IPS-NIHi11 (cell line): ENCODE data around the gene SERPINB1.
A peak's percentile ranks its signal among the peaks of the same experiment; 100 is the strongest.
"Not testable (repeated sequence)": the region's sequence is repeated elsewhere in the genome, so short reads cannot be mapped to it uniquely, and the experiment has no call there.

Experiments used
- DNase-seq: peaks from one replicate; pipeline ENCODE4 v3.0.0; 2012; ENCODE audit warnings: mixed read lengths, low spot score

The SERPINB1 gene

DNA sequence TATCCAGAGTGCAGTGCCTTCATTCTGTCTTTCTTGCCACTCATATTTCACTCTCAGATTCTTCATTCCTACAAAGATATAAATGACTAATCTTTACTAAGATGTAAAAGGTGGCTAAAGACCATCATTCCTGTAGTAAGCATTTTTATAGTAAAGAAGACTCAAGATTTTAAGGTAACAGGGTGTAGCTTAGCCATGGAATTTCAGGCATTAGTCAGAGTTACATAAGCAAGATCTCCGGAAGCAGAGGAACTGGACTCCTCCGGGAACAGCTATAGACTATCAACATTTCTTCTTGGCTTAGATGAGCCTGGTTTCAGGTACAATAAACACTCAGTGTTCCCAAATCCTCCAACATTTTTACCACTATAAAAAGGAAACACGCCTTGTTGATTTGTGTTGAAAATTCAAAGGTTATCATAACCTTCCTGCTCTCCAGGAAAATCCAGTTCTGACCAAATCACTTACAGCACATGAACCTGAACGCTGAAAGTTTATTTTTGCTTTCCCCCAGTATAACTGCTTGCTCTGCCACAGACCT is 23.7 kb downstream of the SERPINB1 start:
- peak; percentile 5 for DNase-seq

DNA sequence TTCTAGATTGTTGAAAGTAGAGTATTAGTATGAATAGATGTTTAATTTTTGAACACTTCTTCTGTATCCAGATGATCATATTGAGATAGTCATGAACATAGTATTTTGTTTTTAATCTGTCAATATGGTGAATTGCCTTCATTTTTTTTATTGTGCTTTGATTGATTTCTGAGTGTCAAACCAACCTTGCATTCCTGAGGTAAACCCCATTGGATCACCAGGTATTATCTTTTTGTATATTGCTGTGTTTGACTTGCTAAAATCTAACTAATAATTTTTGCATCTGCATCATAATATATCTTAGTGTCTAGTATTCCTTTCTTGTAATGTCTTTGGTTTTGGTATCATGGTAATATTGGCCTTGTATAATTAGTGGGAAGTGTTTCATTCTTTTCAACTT is 25.5 kb downstream of the SERPINB1 start:
- no peak for DNase-seq

DNA sequence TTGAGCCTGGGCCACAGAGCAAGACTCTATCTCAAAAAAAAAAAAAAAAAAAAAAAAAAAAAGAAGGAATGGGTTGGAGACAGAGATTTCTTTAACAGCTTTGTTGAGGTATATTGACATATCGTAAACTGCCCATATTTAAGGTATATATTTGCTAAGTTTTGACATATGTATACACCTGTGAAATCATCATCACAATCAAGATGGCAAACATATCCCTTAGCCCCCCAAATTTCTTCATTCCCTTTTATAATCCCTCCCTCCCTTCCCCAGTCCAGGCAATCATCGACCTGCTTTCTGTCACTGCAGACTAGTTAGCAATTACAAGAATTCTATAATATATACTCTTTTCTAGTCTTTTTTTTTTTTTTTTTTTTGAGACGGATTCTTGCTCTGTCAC is 29.0 kb downstream of the SERPINB1 start:
- no peak for DNase-seq

DNA sequence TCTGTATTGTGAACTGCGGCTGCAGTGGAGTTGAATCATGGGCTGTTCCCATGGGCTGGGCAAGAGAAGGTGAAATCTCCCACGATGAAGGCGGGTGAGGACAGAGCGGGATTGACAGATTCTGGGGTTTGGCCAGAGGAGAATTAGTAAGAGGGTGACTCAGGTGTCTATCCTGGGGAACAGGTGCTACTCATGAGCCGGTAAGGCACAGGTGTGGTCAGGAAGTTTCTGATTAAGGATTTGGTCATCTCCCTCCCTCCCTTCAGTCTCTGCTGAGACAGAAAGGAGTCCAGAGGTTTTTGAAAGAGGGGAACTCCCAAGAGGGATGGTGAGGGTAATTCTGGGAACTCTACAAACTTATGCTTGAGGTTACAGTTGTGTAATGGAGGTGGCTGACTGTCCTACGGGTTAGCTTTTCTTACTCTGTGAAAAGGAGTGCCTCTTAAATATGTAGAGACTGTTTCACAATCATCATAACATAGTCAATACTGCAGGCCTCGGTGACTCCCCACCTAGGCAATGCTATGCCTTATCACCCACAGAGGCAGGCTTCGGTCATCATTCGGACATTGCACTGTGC is 31.5 kb downstream of the SERPINB1 start:
- peak; percentile 6 for DNase-seq

DNA sequence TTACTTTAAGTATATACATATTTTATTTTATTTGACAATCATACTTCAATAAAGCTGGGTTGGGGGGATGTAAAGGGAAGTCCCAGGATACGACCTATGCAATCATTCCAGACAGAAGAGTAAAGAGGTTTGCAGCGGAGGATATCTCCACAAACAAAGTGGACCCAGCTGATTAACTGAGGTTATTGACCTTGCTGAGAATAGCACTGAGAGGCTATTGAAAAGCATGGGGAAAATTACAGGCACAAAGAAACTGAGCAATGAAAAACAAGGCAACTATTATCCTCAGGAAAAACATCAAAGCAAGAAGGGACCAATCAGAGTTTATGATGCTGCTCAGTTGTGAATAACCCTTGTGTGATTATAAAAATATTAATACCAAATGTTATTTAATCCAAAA is 32.6 kb downstream of the SERPINB1 start:
- DNase-seq: no peak

DNA sequence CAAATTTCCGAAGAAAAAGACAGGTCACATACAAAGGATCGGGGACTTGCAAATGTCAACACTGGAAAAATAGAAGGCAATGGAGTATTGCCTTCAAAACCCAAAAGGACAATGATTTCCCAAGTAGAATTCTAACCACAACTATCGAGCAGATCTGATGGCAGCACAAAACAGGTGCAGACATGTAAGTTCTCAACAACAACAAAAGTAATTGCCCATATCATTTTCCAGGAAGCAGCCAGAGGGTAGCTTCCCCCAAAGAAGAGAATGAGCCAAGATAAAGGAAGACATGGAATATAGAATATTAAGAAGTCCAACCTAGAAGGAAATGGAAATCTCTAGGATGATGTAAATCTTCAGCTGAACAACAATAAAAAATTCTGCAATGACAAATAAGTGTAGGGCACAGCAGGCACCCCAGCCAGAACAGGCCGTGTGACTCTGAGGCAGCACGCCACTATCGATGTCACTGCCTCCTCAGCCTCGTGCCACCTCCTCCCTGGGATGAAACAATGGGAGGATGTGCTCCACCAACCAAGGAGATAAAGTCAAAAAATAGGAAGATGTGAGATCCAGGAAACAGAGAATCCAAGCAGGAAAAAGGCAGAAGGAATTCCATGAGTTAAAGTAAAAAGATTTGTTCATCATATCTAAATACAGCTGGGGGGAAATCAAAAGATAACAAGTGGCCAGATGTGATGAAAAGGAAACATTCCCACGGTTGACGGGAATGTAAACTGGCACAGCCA is 34.1 kb downstream of the SERPINB1 start:
- DNase-seq: no peak

DNA sequence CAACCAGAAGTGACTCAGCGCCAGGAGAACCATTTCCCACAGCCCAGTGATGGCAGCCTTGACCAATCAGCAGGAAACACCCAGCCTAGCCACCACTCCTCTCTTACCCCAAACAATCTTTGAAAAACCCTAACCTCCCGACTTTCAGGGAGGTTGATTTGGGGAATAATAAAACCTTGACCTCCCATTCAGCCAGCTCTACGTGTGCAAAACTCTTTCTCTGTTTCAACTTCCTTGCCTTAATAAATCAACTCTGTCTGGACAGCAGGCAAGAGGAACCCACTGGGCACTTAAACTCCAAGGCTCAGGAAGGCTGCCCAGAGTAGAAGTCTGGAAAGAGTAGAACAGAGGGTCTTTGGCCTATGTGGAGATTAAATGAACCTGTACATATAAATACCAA is 35.0 kb downstream of the SERPINB1 start:
- DNase-seq: no peak

DNA sequence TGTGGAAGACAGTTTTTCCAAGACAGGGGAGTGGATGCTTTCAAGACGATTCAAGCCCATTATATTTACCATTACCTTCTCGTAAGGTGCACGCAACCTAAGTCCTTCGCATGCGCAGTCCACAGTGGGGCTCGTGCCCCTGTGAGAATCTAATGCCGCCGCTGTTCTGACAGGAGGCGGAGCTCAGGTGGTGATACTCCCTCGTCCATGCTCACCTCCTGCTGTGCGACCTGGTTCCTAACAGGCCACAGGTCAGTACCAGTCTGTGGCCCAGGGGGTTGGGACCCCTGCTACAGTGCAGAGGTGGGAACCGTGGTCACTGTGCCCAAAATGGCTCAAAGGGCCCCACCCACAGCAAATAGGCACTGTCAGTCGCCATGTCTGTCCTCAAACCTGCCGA is 36.6 kb downstream of the SERPINB1 start:
- DNase-seq: no peak

DNA sequence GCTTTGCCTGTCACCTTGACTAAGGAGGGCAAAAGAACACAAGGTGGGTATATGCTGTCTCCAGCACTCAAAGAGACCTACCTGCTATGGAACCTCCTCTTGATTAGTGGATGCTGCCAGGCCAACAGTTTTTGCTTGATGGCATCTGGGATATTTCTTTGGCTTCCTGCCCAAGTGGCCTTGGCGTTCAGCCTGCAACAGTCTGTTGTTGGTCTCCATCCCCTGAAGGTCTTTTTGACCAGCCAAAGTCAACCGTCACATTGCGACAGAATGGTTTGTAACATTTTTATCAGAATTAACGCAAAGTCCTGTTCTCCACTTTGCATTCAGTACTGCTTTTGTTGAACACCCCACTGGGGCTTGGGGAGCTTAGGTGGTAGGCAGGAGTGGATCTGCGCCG is 37.1 kb downstream of the SERPINB1 start:
- no peak for DNase-seq

DNA sequence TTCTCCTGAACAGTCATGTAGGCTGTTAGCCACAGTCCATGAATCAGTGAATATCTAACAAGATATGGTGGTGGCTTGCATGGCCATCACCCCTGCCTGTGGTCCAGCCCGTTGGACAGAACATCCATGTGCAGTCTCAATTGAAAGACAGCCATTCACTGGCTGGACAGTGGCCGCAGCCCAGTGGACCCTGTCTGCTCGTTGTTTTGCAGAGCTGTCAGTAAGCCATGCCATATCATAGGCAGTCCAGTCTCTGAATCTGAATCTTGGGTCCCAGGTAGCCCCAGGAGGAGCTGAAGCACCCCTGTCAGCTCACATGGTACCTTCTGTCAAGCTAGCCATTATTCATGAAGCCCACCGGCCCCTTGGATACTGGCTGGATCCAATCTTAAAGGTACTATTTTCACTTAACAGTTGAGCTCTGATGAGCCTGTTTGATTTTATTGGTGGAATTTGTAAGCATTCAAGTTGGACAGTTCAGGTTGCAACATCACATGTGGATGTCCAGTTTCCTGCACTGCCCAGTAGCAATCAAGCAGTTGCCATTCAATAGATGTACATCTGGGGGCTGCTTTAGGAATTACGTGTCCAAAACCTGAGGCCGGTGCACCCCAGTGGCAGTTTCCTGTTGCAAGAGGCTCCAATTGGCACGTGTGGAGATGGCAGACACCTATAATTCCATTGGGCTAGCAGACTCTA is 37.8 kb downstream of the SERPINB1 start:
- DNase-seq: no peak

DNA sequence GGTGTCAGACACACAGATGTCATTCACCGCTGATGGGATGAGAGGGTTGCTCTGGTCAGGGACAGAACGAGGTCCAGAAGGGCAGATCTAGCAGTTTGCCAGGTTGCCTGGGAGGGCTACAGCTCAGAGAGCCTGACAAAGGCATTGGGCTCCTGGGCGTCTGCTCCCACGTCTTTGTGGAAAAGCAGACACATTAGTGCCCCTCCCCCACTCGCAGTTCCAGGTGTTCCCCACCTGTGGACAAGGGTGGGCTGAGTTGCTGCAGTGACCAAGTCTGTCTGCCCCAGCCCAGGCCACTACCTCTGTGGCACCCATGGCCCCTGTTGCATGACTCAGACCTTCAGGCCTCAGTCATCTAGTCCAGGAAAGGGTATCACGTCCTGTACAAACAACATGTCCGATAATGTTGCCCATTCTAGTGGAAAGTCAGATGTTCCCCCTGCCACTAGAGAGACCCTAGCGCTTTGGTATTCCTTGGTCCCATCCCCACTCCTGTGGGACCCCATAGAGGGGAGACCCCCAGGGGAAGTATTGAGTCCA is 39.1 kb downstream of the SERPINB1 start:
- DNase-seq: no peak

DNA sequence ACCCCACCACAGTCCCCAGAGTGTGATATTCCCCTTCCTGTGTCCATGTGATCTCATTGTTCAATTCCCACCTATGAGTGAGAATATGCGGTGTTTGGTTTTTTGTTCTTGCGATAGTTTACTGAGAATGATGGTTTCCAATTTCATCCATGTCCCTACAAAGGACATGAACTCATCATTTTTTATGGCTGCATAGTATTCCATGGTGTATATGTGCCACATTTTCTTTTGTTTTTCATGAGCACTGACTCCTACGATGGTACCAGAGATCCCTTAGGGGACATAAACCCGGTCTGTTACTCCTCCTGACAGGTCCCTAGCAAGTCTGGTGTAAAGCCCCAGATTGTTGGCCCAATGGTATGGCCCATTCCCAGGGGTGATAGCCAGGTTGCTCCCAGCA is 40.0 kb downstream of the SERPINB1 start:
- not testable (repeated sequence) for DNase-seq

DNA sequence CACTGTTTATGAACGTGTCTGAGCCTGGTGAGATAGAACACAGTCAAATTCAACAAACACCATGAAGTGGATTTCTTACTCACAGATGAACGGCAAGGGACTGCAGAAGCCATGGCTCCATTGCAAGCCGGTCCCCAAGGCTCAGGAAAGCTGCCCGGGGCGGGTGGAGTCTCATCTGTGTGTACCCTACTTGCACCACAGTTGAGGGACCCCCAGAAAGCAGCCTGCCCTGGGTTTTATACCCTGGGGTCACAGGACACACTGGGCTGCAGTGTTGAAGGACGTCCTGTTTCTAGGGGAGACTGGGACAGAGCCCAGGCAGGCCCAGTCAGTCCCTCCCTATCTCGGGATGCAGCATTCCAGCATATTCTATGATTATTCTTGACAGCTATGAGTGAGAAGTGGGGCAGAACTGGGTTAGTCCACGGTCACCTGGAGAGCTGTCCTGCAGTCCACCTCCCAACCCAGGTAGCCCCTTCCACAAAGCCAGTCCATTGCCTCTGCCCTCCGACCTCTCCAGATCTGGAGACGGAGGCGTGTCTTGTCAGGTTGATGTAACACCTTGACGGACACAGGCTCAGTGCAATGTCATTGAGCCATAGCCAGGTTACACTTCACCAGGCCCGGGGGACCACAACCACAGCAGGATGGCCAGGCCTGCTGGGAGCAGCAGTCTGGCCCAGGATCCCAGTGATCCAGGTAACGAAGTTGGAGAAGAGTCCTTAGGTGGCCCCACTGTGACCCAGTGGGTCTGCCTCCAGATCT is 40.9 kb downstream of the SERPINB1 start:
- DNase-seq: no peak

DNA sequence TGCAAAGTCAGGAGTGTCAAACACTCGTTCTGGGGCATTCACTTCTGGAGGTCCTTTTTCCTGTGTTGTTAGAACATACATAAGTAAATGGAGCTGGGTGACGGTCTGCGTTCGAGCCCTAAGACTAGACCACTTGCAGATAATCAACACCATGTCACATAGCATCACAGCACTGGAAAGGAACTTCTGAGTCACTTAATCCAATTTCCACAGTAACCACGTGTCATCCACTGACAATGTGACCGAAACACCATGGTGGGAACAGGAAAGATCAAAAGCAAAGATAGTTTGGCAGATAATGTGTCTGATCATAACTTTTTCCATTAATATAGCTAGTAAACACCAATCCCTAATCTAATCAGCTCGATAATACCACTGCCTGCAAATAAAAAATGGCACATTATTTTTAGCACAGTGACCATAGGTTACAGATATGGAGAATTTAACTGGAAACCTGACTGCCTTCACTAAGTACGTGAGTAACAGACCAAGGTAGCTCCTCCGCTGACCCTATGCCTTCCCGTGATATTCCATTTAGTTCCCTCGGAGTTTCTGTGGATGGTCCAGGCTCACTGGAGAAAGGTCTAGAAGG is 41.6 kb downstream of the SERPINB1 start:
- DNase-seq: no peak

DNA sequence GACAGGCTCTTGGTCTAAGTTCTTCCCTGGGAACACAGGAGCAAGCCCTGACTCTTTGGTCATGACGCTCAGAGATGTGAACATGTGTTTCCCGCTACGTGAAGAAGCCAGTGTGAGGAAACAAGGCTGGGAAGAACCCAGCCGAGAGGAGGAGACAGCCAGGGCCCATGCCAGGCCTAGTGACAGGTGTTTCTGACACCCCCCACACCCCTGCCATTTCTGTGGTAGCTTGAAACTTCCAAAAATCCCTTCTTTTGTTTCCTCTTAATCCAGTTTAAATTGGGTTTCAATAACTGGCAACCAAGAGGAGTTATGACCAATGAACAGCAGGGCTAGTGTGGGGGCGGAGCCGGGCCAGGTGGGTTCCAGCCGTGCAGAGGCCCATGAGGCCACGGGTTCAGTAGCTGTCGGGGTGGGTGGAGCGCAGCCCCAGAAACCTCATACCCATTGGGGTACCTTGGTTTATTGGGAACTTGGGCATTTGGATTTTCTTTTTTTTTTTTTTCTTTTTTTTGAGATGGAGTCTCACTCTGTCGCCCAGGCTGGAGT is 43.0 kb downstream of the SERPINB1 start:
- DNase-seq: no peak

DNA sequence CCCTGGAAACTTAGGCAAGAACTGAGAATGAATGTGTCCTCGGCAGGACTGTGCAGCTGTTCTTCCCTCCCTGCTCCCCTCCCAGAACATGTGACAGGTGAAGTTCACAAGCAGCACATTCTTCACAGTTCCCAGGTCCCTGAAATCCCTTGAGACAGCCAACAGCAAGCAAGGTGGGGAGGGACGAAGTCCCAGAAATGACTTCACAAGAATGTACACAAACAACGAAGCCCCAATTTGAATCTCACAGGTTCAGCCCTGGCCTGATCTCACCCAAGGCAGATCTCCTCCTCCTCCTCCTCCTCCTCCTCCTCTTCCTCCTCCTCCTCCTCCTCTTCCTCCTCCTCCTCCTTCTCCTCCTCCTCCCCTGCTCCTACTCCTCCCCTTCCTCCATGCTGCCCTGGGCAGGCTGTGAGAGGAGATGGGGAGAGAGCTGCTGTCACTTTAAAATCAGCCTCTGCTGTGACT is 44.1 kb downstream of the SERPINB1 start:
- no peak for DNase-seq

DNA sequence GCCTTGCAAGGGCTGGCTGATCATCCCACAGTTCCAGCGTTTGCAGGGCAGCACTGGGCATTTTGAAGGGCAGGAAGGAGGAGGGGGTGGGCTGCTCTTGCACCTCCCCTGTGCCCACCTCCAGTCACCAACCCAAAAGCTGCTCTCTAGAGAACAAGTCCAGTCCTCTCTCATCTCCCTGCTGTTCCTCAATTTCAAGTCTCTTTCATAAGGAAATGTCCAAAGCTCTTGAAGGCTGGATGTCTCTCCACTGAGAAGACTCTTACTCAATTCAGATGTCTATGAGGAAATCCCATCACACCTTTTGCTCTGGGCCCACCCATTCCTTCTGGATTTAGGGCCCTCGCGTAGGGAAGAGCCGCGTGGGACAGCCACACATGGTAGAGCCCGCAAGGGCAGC is 44.8 kb downstream of the SERPINB1 start:
- DNase-seq: no peak

DNA sequence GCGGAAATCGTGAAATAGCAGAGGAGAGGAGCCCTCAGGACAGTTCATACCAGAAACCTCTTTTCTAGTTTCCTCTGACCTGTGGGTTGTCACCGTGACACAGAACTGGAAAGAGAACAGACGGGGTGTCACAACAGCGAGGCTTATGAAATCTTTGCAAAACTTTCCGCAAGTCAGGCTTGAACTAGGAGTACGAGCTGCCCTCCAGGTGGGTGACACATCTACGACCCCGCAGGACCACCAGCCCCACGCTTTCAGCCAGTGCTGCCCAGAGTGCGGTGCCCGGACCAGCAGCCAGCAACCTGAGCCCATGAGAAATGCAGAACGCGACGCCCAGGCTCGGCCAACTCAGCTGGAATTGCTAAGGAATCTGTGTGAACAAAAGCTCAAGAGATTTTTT is 45.7 kb downstream of the SERPINB1 start:
- no peak for DNase-seq

DNA sequence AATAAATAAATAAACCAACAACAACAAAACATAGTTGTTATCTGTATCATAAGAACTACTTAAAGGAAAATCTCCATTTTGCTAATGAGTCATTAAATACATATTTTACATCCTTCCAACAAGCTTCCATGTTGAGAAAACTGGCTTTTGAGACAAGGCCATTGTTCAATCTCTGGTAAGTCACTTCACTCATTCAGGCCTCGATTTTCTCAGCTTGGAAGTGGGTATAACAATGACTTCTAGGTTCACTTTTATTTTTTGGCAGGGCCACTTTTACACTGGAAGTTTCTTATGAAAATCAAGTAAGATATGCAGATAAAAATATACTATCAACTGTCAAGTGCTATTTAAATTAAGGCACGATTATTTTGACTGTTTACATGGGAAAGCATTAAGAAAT is 46.5 kb downstream of the SERPINB1 start:
- no peak for DNase-seq

DNA sequence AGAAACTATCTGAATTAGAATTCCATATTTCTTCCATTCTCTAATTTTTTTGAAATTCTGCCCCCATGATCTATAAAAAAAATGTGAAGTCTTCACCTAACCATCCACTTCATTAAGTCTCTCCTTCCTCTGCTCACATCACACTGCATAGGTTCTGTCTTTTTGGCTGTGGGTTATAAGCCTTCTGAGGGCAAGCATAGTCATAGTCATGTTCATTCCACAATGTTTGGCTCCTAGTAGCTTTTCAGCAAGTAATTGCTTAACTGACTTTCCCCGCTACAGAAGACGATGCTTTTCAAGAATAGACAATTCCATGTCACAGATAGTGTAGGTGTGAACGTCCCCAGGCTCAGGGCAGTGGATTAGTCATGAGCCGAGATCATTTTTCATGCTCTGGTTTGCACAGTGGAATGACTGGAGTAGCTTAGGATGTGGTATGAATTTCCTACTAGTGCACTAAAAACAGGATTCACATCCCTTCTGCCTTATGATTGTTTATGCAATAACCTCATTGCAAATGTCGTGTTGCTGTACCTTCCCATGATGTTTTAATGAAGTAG is 47.4 kb downstream of the SERPINB1 start:
- DNase-seq: no peak
